MCF 10A (cell line): ENCODE results near the gene CELF5. TPM values are rescaled to one million over a fixed set of nuclear protein-coding genes. Genes with fewer than 3 reads are reported as not detected.

Experiments
- BruUV-seq: library from RNA; stranded (reverse); fragments of 400-500 nt; replicated peaks from 2 replicates; lab custom pipeline; 2021; lab: Mats Ljungman, UMichigan
- CTCF ChIA-PET: fragments of 300-600 bp; sonication (Branson Sonifier 250); formaldehyde crosslinking; extraction: SDS; loops from one replicate; lab custom pipeline; 2021; ENCODE audit warnings: antibody characterized with exemption, inconsistent platforms; lab: Yijun Ruan, JAX
- POLR2A ChIA-PET: fragments of 300-600, 350-650 bp; sonication (Branson Sonifier 250); formaldehyde crosslinking; extraction: SDS; loops from one replicate; lab custom pipeline; 2020; ENCODE audit warnings: antibody characterized with exemption, inconsistent platforms; lab: Yijun Ruan, JAX
- DNase-seq: peaks from one replicate; pipeline ENCODE4 v3.0.0-alpha.2; 2018; ENCODE audit not compliant: unreplicated experiment
- H3K27ac Mint-ChIP-seq: one replicate; pipeline ENCODE4 v1.8.0; 2022; ENCODE audit warnings: mild to moderate bottlenecking, low read depth, mixed read lengths; ENCODE audit not compliant: unreplicated experiment
- H3K27me3 Mint-ChIP-seq: one replicate; pipeline ENCODE4 v1.8.0; 2022; ENCODE audit warnings: mixed read lengths; ENCODE audit not compliant: insufficient read depth, unreplicated experiment
- H3K36me3 Mint-ChIP-seq: one replicate; pipeline ENCODE4 v1.8.0; 2022; ENCODE audit warnings: mild to moderate bottlenecking, moderate library complexity, mixed read lengths; ENCODE audit not compliant: insufficient read depth, unreplicated experiment
- H3K4me1 Mint-ChIP-seq: one replicate; pipeline ENCODE4 v1.8.0; 2022; ENCODE audit warnings: mixed read lengths; ENCODE audit not compliant: insufficient read depth, unreplicated experiment
- H3K4me3 Mint-ChIP-seq: one replicate; pipeline ENCODE4 v1.8.0; 2022; ENCODE audit warnings: mild to moderate bottlenecking, moderate library complexity, mixed read lengths; ENCODE audit not compliant: unreplicated experiment
- H3K9me3 Mint-ChIP-seq: one replicate; pipeline ENCODE4 v1.8.0; 2022; ENCODE audit warnings: mixed read lengths; ENCODE audit not compliant: unreplicated experiment
- intact Hi-C: fragments of 100-400 bp; cut with micrococcal nuclease; formaldehyde crosslinking; loops from 2 replicates; pipeline ENCODE4 v1.14.1; 2022
- total RNA-seq: library from RNA; stranded (reverse); gene quantifications from 2 replicates; pipeline ENCODE4 v1.2.3, GENCODE V29; 2022
- TF ChIP-seq, protein P1 (sequence below): fragments of 200-600 bp; IDR thresholded peaks from one replicate; pipeline ENCODE4 v1.8.0; 2022; ENCODE audit warnings: antibody characterized with exemption, mild to moderate bottlenecking; ENCODE audit not compliant: unreplicated experiment

The CELF5 gene
- total RNA-seq, 1 experiment from 2014 or later = 0.30 TPM

DNA sequence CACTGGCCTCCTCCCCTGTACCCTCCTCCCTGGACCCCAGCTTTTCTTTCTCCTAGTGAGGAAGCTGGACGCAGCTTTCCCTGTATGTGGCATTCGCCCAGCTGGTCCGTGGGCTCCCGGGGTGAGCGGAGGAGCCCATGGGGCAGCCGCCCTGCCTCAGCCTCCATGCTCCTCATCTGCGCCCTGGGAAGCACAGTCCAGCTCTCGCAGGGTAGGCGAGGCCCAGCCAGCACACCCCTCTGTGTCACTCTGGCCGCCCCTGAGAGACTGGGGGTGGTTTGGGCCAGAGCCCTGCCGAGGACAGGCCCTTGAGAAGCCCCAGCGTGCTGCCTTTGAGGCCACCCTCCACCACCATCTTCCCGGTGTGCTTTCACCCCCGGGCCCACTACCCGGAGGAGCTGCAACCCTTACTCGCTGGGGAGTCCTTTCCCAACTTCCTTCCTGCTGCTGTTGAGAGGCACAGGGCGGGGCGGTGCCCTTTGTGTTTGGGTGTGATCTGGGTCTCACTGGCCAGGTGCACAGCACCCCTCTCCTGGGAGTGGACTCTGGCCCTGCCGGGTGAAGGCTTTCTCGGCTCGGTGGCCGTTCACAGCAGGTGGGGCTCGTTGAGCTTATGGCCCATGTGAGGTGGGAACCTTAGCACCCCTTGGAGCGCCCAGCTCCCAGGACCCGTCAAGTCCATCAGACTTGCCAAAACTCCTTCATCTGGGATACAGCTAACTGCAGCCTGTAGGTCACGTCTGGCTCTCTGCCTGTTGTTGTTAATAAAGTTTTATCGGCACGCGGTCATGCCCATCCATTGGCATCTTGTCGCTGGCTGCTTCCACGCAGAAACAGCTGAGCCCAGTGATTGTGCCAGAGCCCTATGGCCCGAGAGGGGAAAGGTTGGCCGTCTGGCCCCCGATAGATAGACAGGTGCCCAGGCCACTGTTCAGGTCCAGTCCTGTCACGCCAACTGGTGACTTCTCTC lies 35.5 kb upstream of the CELF5 start:
- no TSS peak for BruUV-seq
- POLR2A ChIA-PET = interaction anchor here (0.6 kb wide), 1 partner anchor 12 kb away, joined by 3 read pairs; no protein-coding TSS in a partner anchor
- DNase-seq = no peak
- intact Hi-C loops = no loop called here
- TF ChIP-seq, protein P1, sequence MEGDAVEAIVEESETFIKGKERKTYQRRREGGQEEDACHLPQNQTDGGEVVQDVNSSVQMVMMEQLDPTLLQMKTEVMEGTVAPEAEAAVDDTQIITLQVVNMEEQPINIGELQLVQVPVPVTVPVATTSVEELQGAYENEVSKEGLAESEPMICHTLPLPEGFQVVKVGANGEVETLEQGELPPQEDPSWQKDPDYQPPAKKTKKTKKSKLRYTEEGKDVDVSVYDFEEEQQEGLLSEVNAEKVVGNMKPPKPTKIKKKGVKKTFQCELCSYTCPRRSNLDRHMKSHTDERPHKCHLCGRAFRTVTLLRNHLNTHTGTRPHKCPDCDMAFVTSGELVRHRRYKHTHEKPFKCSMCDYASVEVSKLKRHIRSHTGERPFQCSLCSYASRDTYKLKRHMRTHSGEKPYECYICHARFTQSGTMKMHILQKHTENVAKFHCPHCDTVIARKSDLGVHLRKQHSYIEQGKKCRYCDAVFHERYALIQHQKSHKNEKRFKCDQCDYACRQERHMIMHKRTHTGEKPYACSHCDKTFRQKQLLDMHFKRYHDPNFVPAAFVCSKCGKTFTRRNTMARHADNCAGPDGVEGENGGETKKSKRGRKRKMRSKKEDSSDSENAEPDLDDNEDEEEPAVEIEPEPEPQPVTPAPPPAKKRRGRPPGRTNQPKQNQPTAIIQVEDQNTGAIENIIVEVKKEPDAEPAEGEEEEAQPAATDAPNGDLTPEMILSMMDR = no peak
- Mint-ChIP-seq H3K9me3 (no peaks in the 10 kb centered on the region), H3K4me1 (peaks cover 28% of the 10 kb centered on the region), H3K27ac (peak overlapping the region; percentile 76), H3K4me3 (peak overlapping the region; percentile 93), H3K27me3 (no peaks in the 10 kb centered on the region), H3K36me3 (peaks cover 18% of the 10 kb centered on the region)
- CTCF ChIA-PET = interaction anchor here (0.6 kb wide), 1 partner anchor 113 kb away, joined by 3 read pairs; no protein-coding TSS in a partner anchor

DNA sequence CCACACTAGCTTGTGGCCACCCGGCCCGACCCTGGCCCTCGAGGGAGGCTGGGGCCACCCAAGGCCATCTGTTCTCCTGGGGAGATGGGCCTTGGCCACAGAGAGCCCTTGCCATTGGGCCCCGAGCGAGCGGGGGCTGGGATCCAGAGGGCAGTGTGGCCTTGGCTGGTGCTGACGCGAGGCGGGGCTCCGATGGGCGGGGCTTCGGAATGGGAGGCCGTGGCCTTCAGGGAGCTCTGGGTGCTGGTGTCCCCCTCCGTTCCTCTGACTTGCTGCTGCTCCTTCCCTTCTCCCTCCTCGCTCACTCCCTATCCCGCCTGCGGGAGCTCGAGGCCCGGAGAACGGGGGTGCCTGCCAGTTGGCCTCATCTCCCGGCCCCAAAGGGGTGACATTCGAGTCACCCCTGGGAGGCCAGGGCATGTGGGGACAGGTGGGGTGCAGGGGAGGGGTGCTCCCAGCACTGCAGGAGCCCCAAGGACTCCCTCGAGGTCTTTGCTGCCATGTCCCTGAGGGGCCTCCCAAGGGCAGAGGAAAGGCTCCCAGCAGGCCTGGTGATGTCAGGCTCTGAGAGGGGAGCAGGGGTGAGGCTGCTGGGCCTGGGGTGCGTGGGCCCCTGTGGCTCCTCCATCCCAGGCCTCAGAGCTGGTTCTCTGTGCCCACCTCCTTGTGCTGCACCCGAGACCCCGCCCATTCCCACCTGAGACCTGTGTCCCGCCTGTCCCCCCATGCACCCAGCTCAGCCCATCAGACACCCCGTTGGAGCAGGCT lies 34.6 kb upstream of the CELF5 start:
- CTCF ChIA-PET = interaction anchor here (0.6 kb wide), 2 partner anchors 114 to 1032 kb away, joined by 3 read pairs; no protein-coding TSS in a partner anchor
- H3K36me3 Mint-ChIP-seq = peaks cover 26% of the 10 kb centered on the region
- no peak overlapping the region for H3K4me3 Mint-ChIP-seq
- H3K27ac Mint-ChIP-seq = no peak overlapping the region
- POLR2A ChIA-PET = interaction anchor here (0.6 kb wide), 1 partner anchor 45 kb away, joined by 3 read pairs; no protein-coding TSS in a partner anchor
- DNase-seq = no peak
- no peaks in the 10 kb centered on the region for H3K27me3 Mint-ChIP-seq
- intact Hi-C loops = no loop called here
- H3K4me1 Mint-ChIP-seq = peaks cover 25% of the 10 kb centered on the region
- BruUV-seq = no TSS peak
- H3K9me3 Mint-ChIP-seq = no peaks in the 10 kb centered on the region
- TF ChIP-seq, protein P1 = no peak

DNA sequence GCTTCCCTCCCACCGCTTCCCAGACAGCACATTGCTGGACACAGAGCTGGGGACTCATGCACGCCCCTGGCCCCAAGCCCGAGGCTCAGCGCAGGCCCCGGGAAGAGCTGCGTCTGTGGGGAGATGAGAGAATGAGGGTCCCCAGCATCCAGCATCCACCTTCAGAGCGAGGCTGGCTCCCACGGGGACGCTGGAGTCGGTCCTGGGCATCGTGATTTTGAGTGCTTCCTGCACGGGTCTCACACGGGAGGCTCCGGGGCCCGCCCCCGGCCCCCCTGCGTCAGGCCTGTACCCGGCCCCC lies 34.0 kb upstream of the CELF5 start:
- intact Hi-C loops = no loop called here
- H3K4me1 Mint-ChIP-seq = peaks cover 20% of the 10 kb centered on the region
- H3K36me3 Mint-ChIP-seq = peaks cover 26% of the 10 kb centered on the region
- no peak overlapping the region for H3K27ac Mint-ChIP-seq
- no peaks in the 10 kb centered on the region for H3K9me3 Mint-ChIP-seq
- H3K4me3 Mint-ChIP-seq = no peak overlapping the region
- no peak for DNase-seq
- CTCF ChIA-PET = interaction anchor here (0.5 kb wide), 1 partner anchor 294 kb away, joined by 4 read pairs; no protein-coding TSS in a partner anchor
- no peaks in the 10 kb centered on the region for H3K27me3 Mint-ChIP-seq
- TF ChIP-seq, protein P1 = no peak
- POLR2A ChIA-PET = interaction anchor here (0.6 kb wide), 1 partner anchor 45 kb away, joined by 3 read pairs; no protein-coding TSS in a partner anchor
- BruUV-seq = no TSS peak
